GM18498 (cell line): ENCODE measurements around the gene SLC6A16.
"Not testable (repeated sequence)": the region's sequence is repeated elsewhere in the genome, so short reads cannot be mapped to it uniquely, and the experiment has no call there.

Experiments used
- ATAC-seq: cut with Tn5 transposase; IDR thresholded peaks from one replicate; pipeline ENCODE4 v1.9.1; 2021; ENCODE audit warnings: mild to moderate bottlenecking, moderate library complexity; ENCODE audit not compliant: unreplicated experiment

Gene SLC6A16

GRCh38 chr19:49282184-49282583, 42.8 kb downstream of the SLC6A16 start:
- ATAC-seq = no peak

- no peak for ATAC-seq
Measured at GRCh38 chr19:49272204-49272603, 52.8 kb downstream of the SLC6A16 start.

- ATAC-seq = no peak
Measured at GRCh38 chr19:49271080-49271753, 53.8 kb downstream of the SLC6A16 start.

- ATAC-seq = not testable (repeated sequence)
Measured at GRCh38 chr19:49266409-49266808, 58.6 kb downstream of the SLC6A16 start.

- no peak for ATAC-seq
Measured at GRCh38 chr19:49264258-49264657, 60.7 kb downstream of the SLC6A16 start.

- ATAC-seq = no peak
Measured at GRCh38 chr19:49261602-49262001, 63.4 kb downstream of the SLC6A16 start.

GRCh38 chr19:49256691-49257090, 68.3 kb downstream of the SLC6A16 start:
- no peak for ATAC-seq

GRCh38 chr19:49255674-49256073, 69.3 kb downstream of the SLC6A16 start:
- ATAC-seq = no peak

GRCh38 chr19:49249933-49250332, 75.1 kb downstream of the SLC6A16 start:
- ATAC-seq = no peak

- ATAC-seq = no peak
Measured at GRCh38 chr19:49247676-49248075, 77.3 kb downstream of the SLC6A16 start.

- ATAC-seq = no peak
Measured at GRCh38 chr19:49244256-49244655, 80.7 kb downstream of the SLC6A16 start.

- no peak for ATAC-seq
Measured at GRCh38 chr19:49243726-49244125, 81.3 kb downstream of the SLC6A16 start.

GRCh38 chr19:49243129-49243528, 81.9 kb downstream of the SLC6A16 start:
- no peak for ATAC-seq

GRCh38 chr19:49241769-49242168, 83.2 kb downstream of the SLC6A16 start:
- ATAC-seq = no peak
